Mammary epithelial cell (primary cell): ENCODE data around the gene BLTP2.

Source experiments
- CTCF ChIP-seq, 2 donors: IDR thresholded peaks in 1 of 2; conservative IDR thresholded peaks in 1 of 2; 2 replicates each; pipeline ENCODE4 v1.5.1; 2011 to 2012; ENCODE audit warnings: inconsistent platforms in 2 of 2, low read length in 2 of 2, mild to moderate bottlenecking in 2 of 2, control low read depth in 1 of 2, low read depth in 1 of 2; ENCODE audit not compliant: insufficient read depth in 1 of 2; ENCODE audit errors: extremely low read depth in 1 of 2
- EZH2 ChIP-seq: IDR thresholded peaks from 2 replicates; pipeline ENCODE4 v1.6.1; 2012; ENCODE audit warnings: low read length, inconsistent platforms, borderline replicate concordance

GRCh38 chr17:28634206-28634865, 10.6 kb downstream of the BLTP2 start:
- no peak for TF ChIP-seq EZH2
- no peak for TF ChIP-seq CTCF (conservative IDR thresholded peaks at IDR 0.05 in 1 of 2, IDR thresholded peaks at IDR 0.05 in 1 of 2; ENCODE audit: extremely low read depth in 1 of 2, insufficient read depth in 1 of 2, low read depth in 1 of 2, low read length in 2 of 2)
